ENCODE data around the gene SAP30BP.

DNA sequence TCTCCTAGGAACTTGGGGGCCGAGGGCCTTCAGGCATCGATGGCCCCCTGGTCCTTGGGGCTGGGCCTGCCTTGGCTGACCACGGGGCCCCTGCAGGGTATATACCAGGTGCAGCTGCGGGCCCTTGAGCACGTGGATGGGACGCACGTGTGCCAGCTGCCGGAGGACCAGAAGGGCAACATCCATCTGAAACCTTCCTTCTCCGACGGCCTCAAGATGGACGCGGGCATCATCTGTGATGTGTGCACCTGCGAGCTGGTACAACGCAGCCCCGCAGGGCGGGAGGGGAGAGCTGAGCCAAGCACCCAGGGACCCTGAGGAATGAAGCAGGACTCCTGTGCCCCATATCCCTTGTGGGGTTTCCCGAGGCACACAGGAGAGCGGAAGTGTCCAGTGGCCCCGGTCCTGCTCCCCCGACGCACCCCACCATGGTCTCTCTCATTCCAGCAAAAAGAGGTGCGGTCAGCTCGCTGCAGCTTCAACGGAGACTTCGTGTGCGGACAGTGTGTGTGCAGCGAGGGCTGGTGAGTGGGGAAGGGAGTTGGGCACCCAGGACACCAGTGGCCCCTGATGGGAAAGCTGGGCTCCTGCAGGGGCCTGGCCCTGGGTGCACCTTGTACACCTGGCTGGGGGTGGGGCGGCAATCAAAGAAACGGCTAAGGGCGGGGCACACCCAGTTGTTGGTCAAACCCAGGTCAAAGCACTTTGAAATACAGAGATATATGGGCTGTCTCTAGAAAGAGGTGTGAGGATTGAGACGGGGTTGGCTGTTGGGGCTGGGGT lies 64.8 kb downstream of the SAP30BP start:
- TF ChIP-seq, protein P1, sequence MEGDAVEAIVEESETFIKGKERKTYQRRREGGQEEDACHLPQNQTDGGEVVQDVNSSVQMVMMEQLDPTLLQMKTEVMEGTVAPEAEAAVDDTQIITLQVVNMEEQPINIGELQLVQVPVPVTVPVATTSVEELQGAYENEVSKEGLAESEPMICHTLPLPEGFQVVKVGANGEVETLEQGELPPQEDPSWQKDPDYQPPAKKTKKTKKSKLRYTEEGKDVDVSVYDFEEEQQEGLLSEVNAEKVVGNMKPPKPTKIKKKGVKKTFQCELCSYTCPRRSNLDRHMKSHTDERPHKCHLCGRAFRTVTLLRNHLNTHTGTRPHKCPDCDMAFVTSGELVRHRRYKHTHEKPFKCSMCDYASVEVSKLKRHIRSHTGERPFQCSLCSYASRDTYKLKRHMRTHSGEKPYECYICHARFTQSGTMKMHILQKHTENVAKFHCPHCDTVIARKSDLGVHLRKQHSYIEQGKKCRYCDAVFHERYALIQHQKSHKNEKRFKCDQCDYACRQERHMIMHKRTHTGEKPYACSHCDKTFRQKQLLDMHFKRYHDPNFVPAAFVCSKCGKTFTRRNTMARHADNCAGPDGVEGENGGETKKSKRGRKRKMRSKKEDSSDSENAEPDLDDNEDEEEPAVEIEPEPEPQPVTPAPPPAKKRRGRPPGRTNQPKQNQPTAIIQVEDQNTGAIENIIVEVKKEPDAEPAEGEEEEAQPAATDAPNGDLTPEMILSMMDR (IDR thresholded peaks at IDR 0.05; ENCODE audit: insufficient read depth, low read length, poor library complexity, severe bottlenecking), result no peak
- TF ChIP-seq EZH2phosphoT487 (conservative IDR thresholded peaks at IDR 0.05; ENCODE audit: low read length), result no peak

Measured in SU-DHL-6 (cell line).